Kidney epithelial cell (primary cell): ENCODE data around the gene HDHD3. TPM values are rescaled to one million over a fixed set of nuclear protein-coding genes. Genes with fewer than 3 reads are reported as not detected.

Experiments used
- DNase-seq: peaks from one replicate; pipeline ENCODE4 v3.0.0-alpha.2; 2010; ENCODE audit warnings: low read depth
- H3K27me3 ChIP-seq: 2 replicates; pipeline ENCODE4 v1.6.0; 2011; ENCODE audit warnings: low read length; ENCODE audit not compliant: control insufficient read depth, insufficient read depth
- H3K36me3 ChIP-seq: 2 replicates; pipeline ENCODE4 v1.5.1; 2011; ENCODE audit warnings: low read length; ENCODE audit not compliant: control insufficient read depth, insufficient read depth
- H3K4me3 ChIP-seq: 2 replicates; pipeline ENCODE4 v1.5.1; 2011; ENCODE audit warnings: low read depth, mild to moderate bottlenecking, control low read depth, low read length
- total RNA-seq: library from RNA; depleted of rRNA; stranded (reverse); fragments of >200 nt; gene quantifications from 2 replicates; pipeline ENCODE4 v1.2.3, GENCODE V29; 2015
- TF ChIP-seq, protein P1 (sequence below): IDR thresholded peaks from 2 replicates; pipeline ENCODE4 v1.5.1; 2011; ENCODE audit warnings: mild to moderate bottlenecking, moderate library complexity, low read length, control low read depth, inconsistent platforms; ENCODE audit not compliant: insufficient read depth, poor library complexity, severe bottlenecking

HDHD3 gene
- total RNA-seq, 1 donor from 2014 or later: 22.3 TPM

DNA sequence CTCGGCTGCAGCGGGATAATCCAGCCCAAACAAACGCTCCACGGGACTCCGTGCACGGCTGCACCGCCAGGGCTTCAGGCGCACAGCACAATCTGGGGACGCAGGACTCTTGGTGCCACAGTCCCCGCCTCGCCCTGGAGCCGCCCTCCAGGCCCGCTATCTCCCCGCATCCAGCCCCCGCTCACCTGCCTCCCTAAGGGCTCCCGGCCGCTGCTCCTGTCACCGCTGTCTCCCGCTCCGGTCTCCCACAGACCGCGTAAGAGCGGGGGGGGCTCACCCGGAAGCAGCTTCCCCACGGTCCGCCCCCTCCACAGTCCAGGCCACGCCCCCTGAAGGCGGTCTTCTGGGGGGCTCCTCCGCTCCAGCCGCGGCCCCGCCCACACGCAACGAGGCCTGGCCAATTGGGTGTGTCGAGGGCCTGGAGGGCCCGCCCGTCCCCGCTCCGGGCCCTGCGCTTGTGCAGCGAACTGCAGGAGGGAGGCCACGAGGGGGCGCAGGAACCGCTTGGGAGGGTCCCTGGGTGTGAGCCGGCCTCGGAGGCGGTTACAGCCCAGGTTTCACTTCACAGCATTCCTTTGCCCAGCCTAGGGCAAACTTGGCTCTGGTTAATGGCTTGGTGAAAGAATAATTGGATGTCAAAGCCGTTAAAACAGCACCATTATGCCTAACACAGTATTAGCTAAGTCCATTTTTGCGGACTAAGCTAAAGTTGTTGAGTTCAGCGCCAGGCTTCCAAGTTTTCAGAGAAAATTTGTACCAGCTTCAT lies 24.4 kb upstream of the HDHD3 start, which contains the start of gene ALAD:
TSS of gene ALAD (minus strand) at position 258 of the 766 bp plus-strand sequence. CDS start 7,725 bp downstream, outside the sequence.
- peak within 1 kb of the TSS; percentile 98 for H3K4me3 ChIP-seq
- no peaks in the 10 kb centered on the region for H3K27me3 ChIP-seq
- H3K36me3 ChIP-seq: no peaks in the 10 kb centered on the region
- TF ChIP-seq, protein P1, sequence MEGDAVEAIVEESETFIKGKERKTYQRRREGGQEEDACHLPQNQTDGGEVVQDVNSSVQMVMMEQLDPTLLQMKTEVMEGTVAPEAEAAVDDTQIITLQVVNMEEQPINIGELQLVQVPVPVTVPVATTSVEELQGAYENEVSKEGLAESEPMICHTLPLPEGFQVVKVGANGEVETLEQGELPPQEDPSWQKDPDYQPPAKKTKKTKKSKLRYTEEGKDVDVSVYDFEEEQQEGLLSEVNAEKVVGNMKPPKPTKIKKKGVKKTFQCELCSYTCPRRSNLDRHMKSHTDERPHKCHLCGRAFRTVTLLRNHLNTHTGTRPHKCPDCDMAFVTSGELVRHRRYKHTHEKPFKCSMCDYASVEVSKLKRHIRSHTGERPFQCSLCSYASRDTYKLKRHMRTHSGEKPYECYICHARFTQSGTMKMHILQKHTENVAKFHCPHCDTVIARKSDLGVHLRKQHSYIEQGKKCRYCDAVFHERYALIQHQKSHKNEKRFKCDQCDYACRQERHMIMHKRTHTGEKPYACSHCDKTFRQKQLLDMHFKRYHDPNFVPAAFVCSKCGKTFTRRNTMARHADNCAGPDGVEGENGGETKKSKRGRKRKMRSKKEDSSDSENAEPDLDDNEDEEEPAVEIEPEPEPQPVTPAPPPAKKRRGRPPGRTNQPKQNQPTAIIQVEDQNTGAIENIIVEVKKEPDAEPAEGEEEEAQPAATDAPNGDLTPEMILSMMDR: peak; percentile 91
- peak; percentile 87 for DNase-seq

DNA sequence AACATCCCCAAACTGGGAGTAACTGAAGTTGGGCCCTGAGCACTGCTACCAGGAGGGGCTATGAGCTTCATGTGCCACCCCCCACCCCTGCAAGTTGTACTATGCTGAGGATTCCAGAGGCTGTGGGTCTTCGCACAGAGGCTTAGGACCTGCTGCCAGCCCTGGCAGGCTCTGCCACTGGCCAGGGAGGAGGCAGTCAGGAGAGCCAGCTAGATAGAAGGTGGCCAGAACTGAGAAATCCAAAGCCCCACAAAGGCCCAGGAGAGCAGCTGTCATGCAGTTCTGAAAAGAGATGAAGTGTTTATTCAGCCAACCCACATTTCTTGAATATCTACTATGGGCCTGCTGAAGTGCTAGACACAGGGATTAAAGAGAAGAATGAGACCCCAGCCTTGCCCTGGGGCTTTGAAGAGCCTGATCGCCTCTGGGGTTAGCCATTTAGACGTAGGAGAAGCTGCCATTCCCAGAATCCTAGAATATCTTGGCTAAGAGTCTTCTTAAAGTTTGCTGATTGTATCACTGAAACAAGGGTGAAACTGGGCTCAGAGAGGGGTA lies 22.9 kb upstream of the HDHD3 start:
- Histone ChIP-seq H3K4me3 (no peak overlapping the region), H3K36me3 (no peaks in the 10 kb centered on the region), H3K27me3 (no peaks in the 10 kb centered on the region)
- TF ChIP-seq, protein P1: no peak
- no peak for DNase-seq

DNA sequence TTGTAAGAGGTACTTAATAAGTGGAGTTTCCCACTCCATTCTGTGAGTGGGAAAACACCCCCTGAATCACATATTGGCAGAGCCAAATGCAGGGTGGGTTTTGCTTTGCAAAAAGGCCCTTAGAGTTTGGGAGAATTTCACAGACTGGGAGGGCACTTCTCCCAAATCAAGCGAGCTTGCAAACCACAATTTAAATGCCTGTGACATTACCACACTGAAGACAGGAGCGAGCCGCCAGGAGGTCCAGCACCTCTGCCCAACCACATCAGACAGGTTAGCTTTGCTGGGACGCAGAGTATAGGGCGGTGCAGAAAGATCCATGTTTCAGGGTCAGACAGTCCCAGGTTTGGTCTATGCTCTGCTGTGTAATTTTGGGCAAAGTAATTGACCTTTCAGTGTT lies 22.0 kb upstream of the HDHD3 start:
- TF ChIP-seq, protein P1: no peak
- no peak overlapping the region for H3K4me3 ChIP-seq
- H3K36me3 ChIP-seq: no peaks in the 10 kb centered on the region
- no peak for DNase-seq
- H3K27me3 ChIP-seq: no peaks in the 10 kb centered on the region

DNA sequence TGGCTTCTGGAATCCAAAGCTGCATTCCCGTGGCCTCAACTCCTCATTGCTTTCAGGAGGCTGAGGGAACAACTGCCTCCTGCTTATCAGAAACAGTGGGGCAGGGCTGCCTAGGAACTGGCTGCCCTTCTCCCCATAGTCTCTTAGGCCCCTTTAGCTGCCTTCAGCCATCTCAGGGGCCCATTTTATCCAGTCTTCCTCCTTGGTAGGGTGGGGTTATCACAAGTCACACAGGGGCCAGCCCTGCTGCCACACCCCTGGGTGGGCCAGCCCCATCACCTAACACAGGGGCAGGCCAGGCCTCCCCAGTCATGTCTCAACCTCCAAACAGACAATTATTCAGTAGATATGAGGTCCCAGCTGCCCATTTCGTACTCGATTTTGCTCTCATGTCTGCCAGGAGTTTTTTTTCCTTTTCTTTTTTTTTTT lies 20.4 kb upstream of the HDHD3 start:
- no peak for DNase-seq
- H3K4me3 ChIP-seq: no peak overlapping the region
- no peaks in the 10 kb centered on the region for H3K36me3 ChIP-seq
- TF ChIP-seq, protein P1: no peak
- H3K27me3 ChIP-seq: no peaks in the 10 kb centered on the region

DNA sequence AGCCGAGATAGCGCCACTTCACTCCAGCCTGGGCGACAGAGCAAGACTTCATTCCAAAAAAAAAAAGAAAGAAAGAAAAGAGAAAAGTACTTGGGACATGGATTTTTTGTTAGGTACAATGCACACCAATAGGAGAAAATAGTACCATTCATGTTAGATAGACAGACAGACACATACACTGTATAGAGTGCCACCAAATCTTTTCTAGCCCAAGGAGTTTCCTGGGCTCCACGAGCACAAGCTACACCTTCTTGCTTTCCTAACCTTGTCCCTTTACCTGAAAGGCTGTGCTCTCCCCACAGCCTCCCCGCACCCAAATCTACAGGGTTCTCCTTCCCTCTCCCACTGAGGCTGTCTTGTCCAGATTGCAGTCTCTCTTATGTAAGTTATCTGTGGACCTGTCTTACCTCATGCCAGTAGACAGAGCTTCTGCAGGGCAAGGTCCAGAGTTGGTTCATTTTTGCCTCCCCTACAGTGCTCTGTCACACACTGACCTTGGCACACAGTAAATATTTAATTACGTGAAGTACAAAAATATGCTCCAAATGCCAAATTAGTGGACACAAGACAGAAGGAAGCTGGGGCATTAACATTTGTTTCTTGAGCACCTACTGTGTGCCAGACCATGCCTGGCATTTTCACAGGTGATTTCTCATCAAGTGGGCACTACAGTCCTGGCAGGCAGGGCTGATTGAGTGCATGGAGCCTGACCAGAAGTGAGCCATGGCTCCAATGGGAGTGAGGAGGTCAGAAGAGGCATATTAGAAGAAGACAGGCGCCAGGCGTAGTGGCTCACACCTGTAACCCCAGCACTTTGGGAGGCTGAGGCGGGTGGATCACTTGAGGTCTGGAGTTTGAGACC lies 18.4 kb upstream of the HDHD3 start:
- no peaks in the 10 kb centered on the region for H3K27me3 ChIP-seq
- DNase-seq: no peak
- TF ChIP-seq, protein P1: no peak
- H3K36me3 ChIP-seq: peaks cover 1% of the 10 kb centered on the region
- no peak overlapping the region for H3K4me3 ChIP-seq
